Thoracic aorta (tissue), 2 donors: ENCODE measurements around the gene GBA2. TPM values are rescaled to one million over a fixed set of nuclear protein-coding genes. Genes with fewer than 3 reads are reported as not detected.

ENCODE experiments used
- ATAC-seq: fragments of 150-250 bp; one replicate; pipeline ENCODE4 v1.8.0; 2017; ENCODE audit warnings: low read depth; ENCODE audit not compliant: insufficient number of reproducible peaks, low FRiP score
- DNase-seq: peaks from one replicate; pipeline ENCODE4 v3.0.0-alpha.2; 2020; ENCODE audit warnings: low spot score
- H3K27ac ChIP-seq, 2 donors: fragments of 200-600 bp; sonication (generic); 1 replicate in 1 of 2; 2 replicates in 1 of 2; pipeline ENCODE4 v1.5.1; 2016; ENCODE audit warnings: mild to moderate bottlenecking in 2 of 2, moderate library complexity in 2 of 2
- H3K27me3 ChIP-seq: fragments of 200-600 bp; sonication (generic); replicated peaks from 2 replicates; pipeline ENCODE4 v1.6.0; 2016; ENCODE audit warnings: mild to moderate bottlenecking; ENCODE audit not compliant: insufficient read depth
- H3K36me3 ChIP-seq: fragments of 200-600 bp; sonication (generic); one replicate; pipeline ENCODE4 v1.5.1; 2016
- H3K4me1 ChIP-seq, 2 donors: fragments of 200-600 bp; sonication (generic); 1 replicate in 1 of 2; 2 replicates in 1 of 2; pipeline versions ENCODE4 v1.5.1 to v1.6.0; 2016; ENCODE audit warnings: low read depth in 2 of 2, mild to moderate bottlenecking in 1 of 2; ENCODE audit not compliant: control insufficient read depth in 1 of 2
- H3K4me3 ChIP-seq: fragments of 200-600 bp; sonication (generic); 2 replicates; pipeline ENCODE4 v1.5.1; 2016; ENCODE audit warnings: mild to moderate bottlenecking
- H3K9me3 ChIP-seq: fragments of 200-600 bp; sonication (generic); 2 replicates; pipeline ENCODE4 v1.5.1; 2016
- total RNA-seq, 2 donors: library from RNA; depleted of rRNA; stranded (reverse); fragments of >200 nt; gene quantifications; one replicate each; pipeline versions ENCODE4 v1.1.0 to v1.2.3, GENCODE V29; 2016
- TF ChIP-seq, protein P1 (sequence below): fragments of 200-600 bp; sonication (generic); IDR thresholded peaks from one replicate; pipeline ENCODE4 v1.5.1; 2019; ENCODE audit warnings: antibody characterized with exemption

Gene GBA2
- total RNA-seq, 2 donors from 2014 or later, result 75.8 to 115 TPM

DNA sequence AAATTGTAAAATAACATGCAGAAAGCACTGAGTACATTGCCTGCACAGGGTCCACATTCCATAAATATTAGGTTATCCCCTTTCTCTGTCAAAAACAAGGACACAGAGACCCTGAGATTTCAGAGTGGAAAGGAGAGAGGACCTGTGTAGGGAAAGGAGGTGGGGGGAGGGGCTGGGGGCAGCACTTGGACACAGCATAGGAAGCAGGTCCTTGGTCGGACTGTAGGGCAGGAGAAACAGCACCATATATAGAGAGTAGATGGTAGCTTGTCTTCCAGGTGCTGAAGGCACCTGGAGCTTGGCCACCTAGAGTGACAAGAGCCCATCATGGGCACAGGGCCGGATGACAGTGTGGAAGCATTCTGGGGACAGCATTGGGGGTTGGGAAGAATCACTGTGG lies 61.7 kb downstream of the GBA2 start:
- TF ChIP-seq, protein P1, sequence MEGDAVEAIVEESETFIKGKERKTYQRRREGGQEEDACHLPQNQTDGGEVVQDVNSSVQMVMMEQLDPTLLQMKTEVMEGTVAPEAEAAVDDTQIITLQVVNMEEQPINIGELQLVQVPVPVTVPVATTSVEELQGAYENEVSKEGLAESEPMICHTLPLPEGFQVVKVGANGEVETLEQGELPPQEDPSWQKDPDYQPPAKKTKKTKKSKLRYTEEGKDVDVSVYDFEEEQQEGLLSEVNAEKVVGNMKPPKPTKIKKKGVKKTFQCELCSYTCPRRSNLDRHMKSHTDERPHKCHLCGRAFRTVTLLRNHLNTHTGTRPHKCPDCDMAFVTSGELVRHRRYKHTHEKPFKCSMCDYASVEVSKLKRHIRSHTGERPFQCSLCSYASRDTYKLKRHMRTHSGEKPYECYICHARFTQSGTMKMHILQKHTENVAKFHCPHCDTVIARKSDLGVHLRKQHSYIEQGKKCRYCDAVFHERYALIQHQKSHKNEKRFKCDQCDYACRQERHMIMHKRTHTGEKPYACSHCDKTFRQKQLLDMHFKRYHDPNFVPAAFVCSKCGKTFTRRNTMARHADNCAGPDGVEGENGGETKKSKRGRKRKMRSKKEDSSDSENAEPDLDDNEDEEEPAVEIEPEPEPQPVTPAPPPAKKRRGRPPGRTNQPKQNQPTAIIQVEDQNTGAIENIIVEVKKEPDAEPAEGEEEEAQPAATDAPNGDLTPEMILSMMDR, result no peak
- Histone ChIP-seq H3K36me3 (peaks cover 64% of the 10 kb centered on the region), H3K27me3 (no peaks in the 10 kb centered on the region), H3K27ac (peak overlapping the region; percentile 99 to 100), H3K4me3 (peak overlapping the region; percentile 94), H3K4me1 (peaks cover 10 to 47% of the 10 kb centered on the region in 2 donors), H3K9me3 (no peaks in the 10 kb centered on the region)
- no peak for DNase-seq
- no peak for ATAC-seq

Other genes starting within 250 kb of the GBA2 start
- gene TESK1, start 144.0 kb downstream of the GBA2 start, total RNA-seq, result 10 to 100 TPM; 64.5 to 69.9 TPM
- gene CD72, start 130.8 kb downstream of the GBA2 start, total RNA-seq, result 1 to 10 TPM; 2.2 to 9.9 TPM
- gene SIT1, start 98.3 kb downstream of the GBA2 start, total RNA-seq, result under 1 TPM in 1 of 2 donors, not detected in 1; 0.68 TPM
- 1,000 to 10,000 TPM; 1,550 to 5,543 TPM for gene RMRP, start 91.2 kb downstream of the GBA2 start, total RNA-seq
- 10 to 100 TPM; 75.2 to 92.2 TPM for gene CCDC107, start 90.9 kb downstream of the GBA2 start, total RNA-seq
- gene ARHGEF39, start 84.0 kb downstream of the GBA2 start, total RNA-seq, result 1 to 10 TPM in 1 of 2 donors, under 1 TPM in 1; 0.54 to 1.2 TPM
- 10 to 100 TPM in 1 of 2 donors, not detected in 1; 10.7 TPM for gene CA9, start 75.3 kb downstream of the GBA2 start, total RNA-seq
- 1,000 to 10,000 TPM; 4,158 to 5,700 TPM for gene TPM2, start 59.3 kb downstream of the GBA2 start, total RNA-seq
- 1,000 to 10,000 TPM in 1 of 2 donors, 100 to 1,000 TPM in 1; 889 to 1,019 TPM for gene TLN1, start 17.0 kb downstream of the GBA2 start, total RNA-seq
- gene CREB3, start 16.6 kb downstream of the GBA2 start, total RNA-seq, result 10 to 100 TPM; 46.0 to 62.4 TPM
- gene RGP1, start 59 bp upstream of the GBA2 start, total RNA-seq, result 10 to 100 TPM; 23.0 to 24.5 TPM
- gene MSMP, start 5.0 kb upstream of the GBA2 start, total RNA-seq, result not detected
- 10 to 100 TPM; 30.8 to 38.2 TPM for gene NPR2, start 42.4 kb upstream of the GBA2 start, total RNA-seq
- gene SPAG8, start 63.0 kb upstream of the GBA2 start, total RNA-seq, result 1 to 10 TPM in 1 of 2 donors, under 1 TPM in 1; 0.21 to 5.7 TPM
- 10 to 100 TPM; 18.4 to 45.4 TPM for gene HINT2, start 65.8 kb upstream of the GBA2 start, total RNA-seq
- not detected for gene FAM221B, start 79.5 kb upstream of the GBA2 start, total RNA-seq
- 10 to 100 TPM; 14.6 to 24.2 TPM for gene TMEM8B, start 80.0 kb upstream of the GBA2 start, total RNA-seq
- gene OR13J1, start 121.2 kb upstream of the GBA2 start, total RNA-seq, result not detected
- 10 to 100 TPM; 20.4 to 23.6 TPM for gene HRCT1, start 157.0 kb upstream of the GBA2 start, total RNA-seq
- 1 to 10 TPM; 3.2 to 4.9 TPM for gene SPAAR, start 160.3 kb upstream of the GBA2 start, total RNA-seq
- not detected for gene OR2S2, start 208.9 kb upstream of the GBA2 start, total RNA-seq